MM.1S (cell line): ENCODE data around the gene KCNK18.

Source experiments
- EZH2 ChIP-seq: fragments of 300-600 bp; sonication (generic); optimal IDR thresholded peaks from 2 replicates; pipeline ENCODE3; 2017; ENCODE audit warnings: low read depth, mild to moderate bottlenecking, antibody characterized with exemption, low read length, mixed read lengths
- EZH2phosphoT487 ChIP-seq: fragments of 300-600 bp; sonication (generic); IDR thresholded peaks from 2 replicates; pipeline ENCODE4 v1.6.1; 2018; ENCODE audit warnings: antibody characterized with exemption, low read length
- TF ChIP-seq, protein P1 (sequence below): fragments of 300-600 bp; sonication (generic); IDR thresholded peaks from 2 replicates; pipeline ENCODE4 v1.5.1; 2016; ENCODE audit warnings: antibody characterized with exemption, low read length, mixed read lengths

DNA sequence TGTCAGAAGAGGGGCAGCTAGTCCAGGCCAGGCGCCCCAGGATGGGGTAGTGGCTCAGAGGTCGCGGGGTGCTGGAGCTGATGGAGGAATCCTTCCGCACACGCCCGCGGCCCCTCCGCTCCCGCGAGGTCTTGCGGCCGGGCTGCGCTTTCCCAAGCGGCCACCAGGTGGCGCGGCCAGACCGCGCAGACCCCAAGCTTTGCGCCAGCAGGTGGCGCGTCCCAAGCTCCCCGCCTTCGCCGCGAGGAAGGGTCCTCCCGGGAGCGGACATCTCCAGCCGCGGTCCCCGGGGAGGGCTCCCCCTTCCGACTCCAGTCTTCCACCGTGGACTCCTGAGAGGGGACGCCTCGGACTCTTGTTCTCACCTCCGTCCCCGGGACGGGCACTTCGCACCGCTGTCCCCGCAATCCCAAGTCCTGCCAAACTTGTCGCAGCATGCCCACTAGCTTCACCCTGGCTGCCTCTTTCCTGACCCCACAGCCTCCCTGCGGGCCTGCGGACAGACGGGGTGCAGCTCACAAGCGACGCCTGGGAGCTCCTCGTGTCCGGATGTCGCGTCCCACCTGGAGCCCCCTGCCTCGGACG lies 19.4 kb downstream of the KCNK18 start:
- TF ChIP-seq, protein P1, sequence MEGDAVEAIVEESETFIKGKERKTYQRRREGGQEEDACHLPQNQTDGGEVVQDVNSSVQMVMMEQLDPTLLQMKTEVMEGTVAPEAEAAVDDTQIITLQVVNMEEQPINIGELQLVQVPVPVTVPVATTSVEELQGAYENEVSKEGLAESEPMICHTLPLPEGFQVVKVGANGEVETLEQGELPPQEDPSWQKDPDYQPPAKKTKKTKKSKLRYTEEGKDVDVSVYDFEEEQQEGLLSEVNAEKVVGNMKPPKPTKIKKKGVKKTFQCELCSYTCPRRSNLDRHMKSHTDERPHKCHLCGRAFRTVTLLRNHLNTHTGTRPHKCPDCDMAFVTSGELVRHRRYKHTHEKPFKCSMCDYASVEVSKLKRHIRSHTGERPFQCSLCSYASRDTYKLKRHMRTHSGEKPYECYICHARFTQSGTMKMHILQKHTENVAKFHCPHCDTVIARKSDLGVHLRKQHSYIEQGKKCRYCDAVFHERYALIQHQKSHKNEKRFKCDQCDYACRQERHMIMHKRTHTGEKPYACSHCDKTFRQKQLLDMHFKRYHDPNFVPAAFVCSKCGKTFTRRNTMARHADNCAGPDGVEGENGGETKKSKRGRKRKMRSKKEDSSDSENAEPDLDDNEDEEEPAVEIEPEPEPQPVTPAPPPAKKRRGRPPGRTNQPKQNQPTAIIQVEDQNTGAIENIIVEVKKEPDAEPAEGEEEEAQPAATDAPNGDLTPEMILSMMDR, result peak; percentile 99
- no peak for TF ChIP-seq EZH2phosphoT487
- no peak for TF ChIP-seq EZH2
